Coronary artery (tissue), 2 donors: ENCODE data around the gene ANXA8.
"Not testable (repeated sequence)": the region's sequence is repeated elsewhere in the genome, so short reads cannot be mapped to it uniquely, and the experiment has no call there.

Experiments
- DNase-seq: peaks from one replicate; pipeline ENCODE4 v3.0.0-alpha.2; 2017; ENCODE audit warnings: low spot score
- H3K27ac ChIP-seq, 2 donors: fragments of 200-600 bp; sonication (generic); one replicate each; pipeline ENCODE4 v1.5.1; 2016 to 2019
- H3K4me3 ChIP-seq: fragments of 200-600 bp; sonication (generic); 2 replicates; pipeline ENCODE4 v1.5.1; 2016; ENCODE audit warnings: mild to moderate bottlenecking, moderate library complexity
- TF ChIP-seq, protein P1 (sequence below): fragments of 200-600 bp; sonication (generic); IDR thresholded peaks from one replicate; pipeline ENCODE4 v1.5.1; 2019; ENCODE audit warnings: antibody characterized with exemption

ANXA8 gene

DNA sequence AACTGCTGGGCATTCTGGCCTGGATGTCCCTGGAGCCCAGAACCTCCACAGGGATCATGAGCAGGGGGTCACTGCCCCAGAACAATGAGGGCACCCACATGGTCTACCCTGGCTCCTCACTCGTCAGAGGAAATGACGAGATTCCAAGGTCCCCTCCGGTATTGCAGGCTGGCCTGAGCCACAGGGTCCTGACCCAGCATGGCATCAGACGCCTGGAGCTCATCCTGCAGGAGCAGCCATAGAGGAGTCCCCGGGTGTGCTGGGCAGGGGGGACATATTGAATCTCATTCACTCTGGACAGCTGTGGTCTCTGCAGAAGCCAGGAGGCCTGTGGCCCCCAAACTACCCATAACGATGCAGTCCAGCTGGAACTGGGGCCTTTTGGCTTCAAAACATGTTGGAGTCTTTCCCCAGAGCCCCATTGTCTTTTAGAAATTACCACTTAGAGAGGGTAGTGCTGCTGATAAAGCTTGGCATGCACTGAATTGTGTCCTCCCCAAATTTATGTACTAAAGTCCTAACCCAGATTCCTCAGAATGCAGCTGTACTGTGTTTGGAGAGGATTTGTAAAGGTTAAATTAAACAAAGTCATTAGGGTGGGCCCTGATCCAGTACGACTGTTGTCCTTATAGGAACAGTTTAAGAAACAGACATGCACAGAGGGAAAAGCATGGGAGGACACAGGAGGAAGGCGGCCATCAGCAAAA, 27.7 kb downstream of the ANXA8 start:
- TF ChIP-seq, protein P1, sequence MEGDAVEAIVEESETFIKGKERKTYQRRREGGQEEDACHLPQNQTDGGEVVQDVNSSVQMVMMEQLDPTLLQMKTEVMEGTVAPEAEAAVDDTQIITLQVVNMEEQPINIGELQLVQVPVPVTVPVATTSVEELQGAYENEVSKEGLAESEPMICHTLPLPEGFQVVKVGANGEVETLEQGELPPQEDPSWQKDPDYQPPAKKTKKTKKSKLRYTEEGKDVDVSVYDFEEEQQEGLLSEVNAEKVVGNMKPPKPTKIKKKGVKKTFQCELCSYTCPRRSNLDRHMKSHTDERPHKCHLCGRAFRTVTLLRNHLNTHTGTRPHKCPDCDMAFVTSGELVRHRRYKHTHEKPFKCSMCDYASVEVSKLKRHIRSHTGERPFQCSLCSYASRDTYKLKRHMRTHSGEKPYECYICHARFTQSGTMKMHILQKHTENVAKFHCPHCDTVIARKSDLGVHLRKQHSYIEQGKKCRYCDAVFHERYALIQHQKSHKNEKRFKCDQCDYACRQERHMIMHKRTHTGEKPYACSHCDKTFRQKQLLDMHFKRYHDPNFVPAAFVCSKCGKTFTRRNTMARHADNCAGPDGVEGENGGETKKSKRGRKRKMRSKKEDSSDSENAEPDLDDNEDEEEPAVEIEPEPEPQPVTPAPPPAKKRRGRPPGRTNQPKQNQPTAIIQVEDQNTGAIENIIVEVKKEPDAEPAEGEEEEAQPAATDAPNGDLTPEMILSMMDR: no peak
- Histone ChIP-seq H3K4me3 (no peak overlapping the region), H3K27ac (no peak overlapping the region)
- DNase-seq: peak; percentile 43

DNA sequence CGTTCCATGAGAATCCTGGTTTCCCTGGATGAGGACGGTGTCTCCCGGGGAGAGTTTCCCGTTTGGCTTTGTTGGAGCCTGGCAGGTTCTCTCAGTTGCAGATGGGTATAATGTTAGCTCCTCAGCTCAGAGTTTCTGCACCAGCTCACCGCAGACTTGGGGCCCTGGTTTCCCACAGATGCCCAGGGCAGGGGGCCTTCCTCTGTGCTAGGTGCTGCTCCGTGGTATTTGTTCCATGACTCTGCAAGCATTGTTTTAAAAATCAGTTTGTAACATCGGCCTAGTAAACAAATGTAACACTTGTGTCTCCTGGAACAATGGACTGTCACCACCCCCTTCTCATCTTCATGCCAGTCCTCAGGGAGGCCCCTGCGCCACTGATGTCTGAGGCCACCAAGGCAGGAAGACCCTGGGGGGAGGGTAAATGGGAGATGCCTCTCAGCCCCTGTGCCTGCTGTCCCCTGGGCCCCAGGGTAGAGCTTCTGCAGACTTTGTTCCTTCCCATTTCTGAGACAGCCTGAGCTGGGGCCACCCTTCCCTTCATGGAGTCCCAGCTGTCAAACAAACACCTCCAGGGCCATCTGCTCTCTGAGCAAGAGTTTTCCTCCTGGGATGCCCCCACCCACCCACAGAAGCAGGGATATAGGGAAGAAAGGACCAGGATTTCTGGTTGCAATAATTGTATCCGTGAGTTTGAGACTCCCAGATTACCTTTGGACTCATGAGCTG, 28.4 kb downstream of the ANXA8 start:
- H3K4me3 ChIP-seq, H3K27ac ChIP-seq: not testable (repeated sequence)
- DNase-seq: peak; percentile 45

DNA sequence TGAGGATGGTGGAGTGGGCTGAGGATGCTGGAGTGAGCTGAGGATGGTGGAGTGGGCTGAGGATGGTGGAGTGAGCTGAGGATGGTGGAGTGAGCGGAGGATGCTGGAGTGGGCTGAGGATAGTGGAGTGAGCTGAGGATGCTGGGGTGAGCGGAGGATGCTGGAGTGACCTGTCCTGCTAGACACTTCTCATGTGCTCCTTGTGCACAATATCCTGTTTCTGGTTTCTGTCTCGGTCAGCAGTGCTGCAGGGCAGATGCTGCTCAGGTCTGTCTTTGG, 29.2 kb downstream of the ANXA8 start:
- Histone ChIP-seq H3K4me3 (no peak overlapping the region), H3K27ac (no peak overlapping the region)
- TF ChIP-seq, protein P1: no peak
- DNase-seq: no peak

DNA sequence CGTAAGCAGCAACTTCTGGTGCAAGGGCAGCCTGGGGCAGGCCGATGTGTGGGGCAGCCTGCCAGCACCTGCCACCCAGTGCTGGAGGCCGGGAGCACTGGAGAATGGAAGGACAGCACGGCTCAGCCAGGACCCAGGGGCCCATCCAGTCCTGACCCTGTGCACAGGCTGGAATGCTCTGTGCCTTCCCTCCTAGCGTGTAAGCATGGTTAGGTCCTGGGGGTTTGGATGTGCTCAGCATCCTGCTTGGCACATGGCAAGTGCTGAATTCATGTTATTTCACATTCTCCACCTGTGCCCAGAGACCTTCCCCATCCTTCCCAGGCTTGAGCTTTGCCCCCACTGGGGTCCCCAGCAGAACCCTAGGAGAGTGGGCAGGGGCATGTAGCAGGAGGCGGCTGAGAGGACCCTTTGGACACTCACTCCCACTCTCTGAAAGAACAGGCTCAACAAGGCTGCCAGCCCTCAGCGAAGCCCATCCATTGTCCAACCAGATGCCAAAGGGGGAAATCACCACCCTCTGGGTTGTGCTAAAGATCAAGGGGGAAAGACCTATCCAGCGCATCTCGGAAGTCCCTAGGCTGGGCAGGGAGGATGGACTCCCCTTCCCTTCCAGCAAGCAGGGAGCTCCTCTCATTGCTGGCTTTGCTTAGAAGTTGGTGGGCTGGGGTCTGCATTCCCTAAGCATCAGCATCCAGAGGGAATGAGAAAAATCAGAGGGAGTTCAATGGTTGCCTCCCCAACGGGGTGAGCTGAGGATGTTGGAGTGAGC, 29.7 kb downstream of the ANXA8 start:
- peak; percentile 52 for DNase-seq
- H3K27ac ChIP-seq: no peak overlapping the region
- TF ChIP-seq, protein P1: no peak
- no peak overlapping the region for H3K4me3 ChIP-seq

DNA sequence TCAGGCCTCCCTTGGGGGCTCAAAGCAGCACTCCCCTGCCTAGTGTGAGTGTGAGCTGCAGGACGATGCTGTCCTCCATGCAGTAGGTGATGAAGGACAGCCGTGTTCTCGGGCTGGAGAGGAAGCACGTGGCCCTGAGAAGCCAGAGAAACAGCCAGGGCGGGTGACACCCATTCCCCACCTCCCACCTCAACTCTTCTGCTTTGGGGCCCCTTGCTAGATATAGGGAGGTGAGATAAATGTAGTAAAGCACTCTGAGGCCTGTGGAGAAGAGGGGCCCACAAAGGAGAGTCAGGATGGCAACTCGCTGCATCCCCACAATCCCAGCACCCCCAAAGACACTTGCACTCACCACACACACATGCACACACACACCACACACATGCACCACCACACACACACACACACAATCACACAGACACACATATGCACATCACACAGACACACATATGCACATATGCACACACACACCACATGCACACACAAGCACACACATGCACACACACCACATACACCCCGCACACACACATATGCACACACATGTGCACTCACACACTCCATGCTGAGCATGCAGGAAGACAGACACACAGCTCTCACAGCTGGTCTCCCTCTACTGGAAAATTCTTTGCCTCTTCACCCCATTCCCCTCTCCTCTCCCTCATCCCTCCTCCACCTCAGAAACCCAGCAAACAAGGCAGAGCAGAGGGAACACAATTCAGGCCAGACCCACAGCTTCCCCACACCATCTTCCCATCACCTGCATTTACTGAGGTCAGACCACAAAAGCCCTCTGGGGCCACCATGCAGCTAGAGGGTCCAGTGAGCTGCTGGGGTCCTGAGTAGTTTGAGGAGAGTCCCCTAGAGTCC, 30.5 kb downstream of the ANXA8 start:
- TF ChIP-seq, protein P1: no peak
- DNase-seq: peak; percentile 61
- H3K27ac ChIP-seq: no peak overlapping the region
- H3K4me3 ChIP-seq: no peak overlapping the region

DNA sequence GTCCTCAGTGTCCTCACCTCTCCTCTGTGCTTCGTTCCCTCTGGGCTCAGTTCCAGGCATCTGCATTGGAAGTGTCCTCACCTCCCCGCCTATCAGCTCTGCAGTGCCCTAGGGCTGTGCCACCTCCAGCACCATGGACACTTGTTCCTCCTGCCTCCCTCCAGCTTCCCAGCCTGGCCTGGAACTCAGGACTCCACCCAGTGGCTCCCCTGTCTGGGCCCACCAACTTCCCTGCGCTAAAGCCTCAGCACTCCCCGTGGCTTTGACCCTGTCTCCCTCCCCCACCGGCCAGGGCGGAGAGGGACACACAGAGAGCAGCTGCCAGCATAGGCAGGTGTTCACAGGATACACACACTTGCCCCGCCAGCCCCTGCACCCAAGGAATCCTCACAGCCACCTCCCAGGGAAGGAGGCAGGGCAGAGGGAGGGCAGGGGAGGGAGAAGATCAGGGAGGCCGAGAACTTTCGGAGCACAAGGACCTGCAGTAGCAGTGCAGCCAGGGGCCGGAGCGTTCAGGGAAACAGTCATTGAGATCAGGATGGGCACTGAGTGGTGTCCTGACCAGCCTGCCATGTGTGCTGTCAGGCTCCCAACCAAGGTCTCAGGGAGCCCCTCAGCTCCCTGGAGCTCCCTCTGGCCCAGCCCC, 31.3 kb downstream of the ANXA8 start:
- DNase-seq: peak; percentile 64
- TF ChIP-seq, protein P1: no peak
- H3K27ac ChIP-seq: no peak overlapping the region
- H3K4me3 ChIP-seq: no peak overlapping the region
